H9 (cell line): ENCODE results near the gene SETMAR. TPM values are rescaled to one million over a fixed set of nuclear protein-coding genes. Genes with fewer than 3 reads are reported as not detected.

Source experiments
- DNase-seq: peaks from one replicate; pipeline ENCODE4 v3.0.0-alpha.2; 2017
- H2AFZ ChIP-seq: one replicate; pipeline ENCODE4 v1.6.1; 2013; ENCODE audit warnings: mild to moderate bottlenecking, low read length, control low read depth, moderate library complexity
- H2AK5ac ChIP-seq: 2 replicates; pipeline ENCODE4 v1.6.1; 2013; ENCODE audit warnings: low read length, control low read depth, mixed read lengths; ENCODE audit not compliant: insufficient read length
- H2BK120ac ChIP-seq: one replicate; pipeline ENCODE4 v1.6.1; 2013; ENCODE audit warnings: low read depth, mild to moderate bottlenecking, low read length, control low read depth, inconsistent platforms; ENCODE audit not compliant: poor library complexity, severe bottlenecking
- H2BK12ac ChIP-seq: 2 replicates; pipeline ENCODE4 v1.6.1; 2013; ENCODE audit warnings: low read length, control low read depth, mixed read lengths, low read depth; ENCODE audit not compliant: insufficient read length
- H2BK15ac ChIP-seq: 2 replicates; pipeline ENCODE4 v1.6.1; 2013; ENCODE audit warnings: low read depth, low read length, control low read depth
- H2BK20ac ChIP-seq: one replicate; pipeline ENCODE4 v1.6.1; 2013; ENCODE audit warnings: low read depth, mild to moderate bottlenecking, low read length, control low read depth, inconsistent platforms; ENCODE audit not compliant: poor library complexity, severe bottlenecking
- H2BK5ac ChIP-seq: 2 replicates; pipeline ENCODE4 v1.6.1; 2013; ENCODE audit warnings: low read length, control low read depth, mixed read lengths; ENCODE audit not compliant: insufficient read length
- H3K14ac ChIP-seq: 2 replicates; pipeline ENCODE4 v1.6.1; 2013; ENCODE audit warnings: low read length, control low read depth; ENCODE audit not compliant: insufficient read depth
- H3K18ac ChIP-seq: 2 replicates; pipeline ENCODE4 v1.6.1; 2013; ENCODE audit warnings: low read depth, mild to moderate bottlenecking, mixed read lengths, low read length, control low read depth; ENCODE audit not compliant: insufficient read length
- H3K23ac ChIP-seq: 2 replicates; pipeline ENCODE4 v1.6.1; 2013; ENCODE audit warnings: low read length, control low read depth, mixed read lengths, low read depth; ENCODE audit not compliant: insufficient read length
- H3K23me2 ChIP-seq: 2 replicates; pipeline ENCODE4 v1.6.1; 2013; ENCODE audit warnings: low read depth, mild to moderate bottlenecking, mixed read lengths, low read length, control low read depth; ENCODE audit not compliant: insufficient read length, poor library complexity, severe bottlenecking
- H3K27ac ChIP-seq: 2 replicates; pipeline ENCODE4 v1.5.1; 2013; ENCODE audit warnings: low read length, control low read depth, mixed read lengths, low read depth; ENCODE audit not compliant: insufficient read length
- H3K27me3 ChIP-seq: 2 replicates; pipeline ENCODE4 v1.6.1; 2013; ENCODE audit warnings: low read length, control low read depth, inconsistent platforms; ENCODE audit not compliant: insufficient read depth
- H3K4ac ChIP-seq: 2 replicates; pipeline ENCODE4 v1.6.1; 2013; ENCODE audit warnings: low read depth, mild to moderate bottlenecking, control low read depth, inconsistent platforms, low read length, moderate library complexity
- H3K4me1 ChIP-seq: 2 replicates; pipeline ENCODE4 v1.6.1; 2013; ENCODE audit warnings: low read length, control low read depth, inconsistent platforms; ENCODE audit not compliant: insufficient read depth
- H3K4me2 ChIP-seq: 2 replicates; pipeline ENCODE4 v1.6.1; 2013; ENCODE audit warnings: low read length, control low read depth, mixed read lengths; ENCODE audit not compliant: insufficient read length, insufficient read depth
- H3K56ac ChIP-seq: 2 replicates; pipeline ENCODE4 v1.6.1; 2013; ENCODE audit warnings: low read depth, mild to moderate bottlenecking, mixed read lengths, low read length, control low read depth; ENCODE audit not compliant: insufficient read length
- H3K79me1 ChIP-seq: 2 replicates; pipeline ENCODE4 v1.6.1; 2013; ENCODE audit warnings: low read depth, mild to moderate bottlenecking, moderate library complexity, low read length, control low read depth, inconsistent platforms; ENCODE audit not compliant: insufficient read depth, poor library complexity, severe bottlenecking
- H3K79me2 ChIP-seq: 2 replicates; pipeline ENCODE4 v1.6.1; 2013; ENCODE audit warnings: low read length, control low read depth, inconsistent platforms; ENCODE audit not compliant: insufficient read depth
- H3K9ac ChIP-seq: 2 replicates; pipeline ENCODE4 v1.6.1; 2013; ENCODE audit warnings: low read length, control low read depth, mixed read lengths; ENCODE audit not compliant: insufficient read length; ENCODE audit errors: extremely low read depth
- H3K9me3 ChIP-seq: one replicate; pipeline ENCODE4 v1.6.1; 2013; ENCODE audit warnings: low read depth, low read length, inconsistent platforms; ENCODE audit not compliant: control insufficient read depth
- H3T11ph ChIP-seq: one replicate; pipeline ENCODE4 v1.6.1; 2013; ENCODE audit warnings: mild to moderate bottlenecking, low read length, control low read depth, inconsistent platforms
- H4K20me1 ChIP-seq: one replicate; pipeline ENCODE4 v1.6.1; 2013; ENCODE audit not compliant: control insufficient read depth, insufficient read length, insufficient read depth
- H4K5ac ChIP-seq: 2 replicates; pipeline ENCODE4 v1.6.1; 2013; ENCODE audit warnings: low read depth, mild to moderate bottlenecking, mixed read lengths, low read length, control low read depth; ENCODE audit not compliant: insufficient read length
- H4K8ac ChIP-seq: replicated peaks from 2 replicates; pipeline ENCODE4 v1.6.1; 2013; ENCODE audit warnings: low read length, control low read depth, mixed read lengths, low read depth; ENCODE audit not compliant: insufficient read length
- H4K91ac ChIP-seq: 2 replicates; pipeline ENCODE4 v1.6.1; 2013; ENCODE audit warnings: low read depth, mild to moderate bottlenecking, moderate library complexity, mixed read lengths, low read length, control low read depth; ENCODE audit not compliant: insufficient read length
- H3K27ac Mint-ChIP-seq, 3 experiments: 2 replicates in 2 of 3; 3 replicates in 1 of 3; pipeline ENCODE4 v1.8.0; 2020 to 2021; ENCODE audit warnings: mixed read lengths in 3 of 3, mild to moderate bottlenecking in 1 of 3, moderate library complexity in 1 of 3
- H3K27me3 Mint-ChIP-seq: 2 replicates; pipeline ENCODE4 v1.8.0; 2021; ENCODE audit warnings: low read depth, mild to moderate bottlenecking, moderate library complexity, mixed read lengths
- H3K36me3 Mint-ChIP-seq, 3 experiments: 2 replicates in 2 of 3; 3 replicates in 1 of 3; pipeline ENCODE4 v1.8.0; 2020 to 2021; ENCODE audit warnings: low read depth in 3 of 3, mixed read lengths in 3 of 3; ENCODE audit not compliant: insufficient read depth in 1 of 3
- H3K4me1 Mint-ChIP-seq, 2 experiments: 2 replicates each; pipeline ENCODE4 v1.8.0; 2020; ENCODE audit warnings: mixed read lengths in 2 of 2
- H3K4me3 Mint-ChIP-seq, 2 experiments: 2 replicates in 1 of 2; 3 replicates in 1 of 2; pipeline ENCODE4 v1.8.0; 2020 to 2021; ENCODE audit warnings: mild to moderate bottlenecking in 2 of 2, mixed read lengths in 2 of 2, moderate library complexity in 1 of 2
- H3K9me3 Mint-ChIP-seq, 2 experiments: 2 replicates in 1 of 2; 3 replicates in 1 of 2; pipeline ENCODE4 v1.8.0; 2020; ENCODE audit warnings: mild to moderate bottlenecking in 2 of 2, mixed read lengths in 2 of 2, moderate library complexity in 1 of 2
- CTCF ChIP-seq: fragments of 200-600 bp; sonication (generic); conservative IDR thresholded peaks from 3 replicates; pipeline ENCODE4 v1.8.0; 2021; ENCODE audit warnings: antibody characterized with exemption, mild to moderate bottlenecking
- WGBS: extraction: QIAGEN DNeasy Blood & Tissue Kit; methylation state at CpG from one replicate; pipeline ENCODE4 v1.1.7; 2013; ENCODE audit warnings: missing lambda C conversion rate, low lambda C conversion rate, mixed read lengths; ENCODE audit not compliant: insufficient read length; ENCODE audit errors: extremely low coverage; 5-methylcytosine and 5-hydroxymethylcytosine counted together
- total RNA-seq: library from RNA; stranded (reverse); gene quantifications from 2 replicates; pipeline ENCODE4 v1.2.1, GENCODE V29; 2021

The SETMAR gene
- total RNA-seq, 1 experiment from 2014 or later = 29.1 TPM

DNA sequence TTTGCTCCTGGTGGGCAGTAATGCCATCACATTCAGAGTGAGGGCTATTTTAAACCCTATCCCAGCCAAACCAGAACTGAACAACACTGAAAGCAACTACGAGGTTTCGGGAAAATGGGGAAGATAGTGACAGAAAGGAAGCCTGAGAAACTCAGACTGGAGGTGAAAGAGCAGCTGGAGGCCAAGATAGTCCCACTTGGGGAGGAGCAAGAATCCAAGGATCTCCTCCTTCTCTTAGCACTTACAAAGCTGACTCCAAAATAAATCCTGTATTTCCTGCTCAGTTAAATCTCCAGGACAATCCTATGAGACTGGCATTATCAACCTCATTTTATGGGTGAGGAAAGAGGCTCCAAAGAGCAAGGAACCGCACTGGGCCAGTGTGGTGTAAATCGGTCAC is 14.1 kb upstream of the SETMAR start:
- no peak for TF ChIP-seq CTCF
- Mint-ChIP-seq H3K9me3 (no peaks in the 10 kb centered on the region), H3K4me3 (no peak overlapping the region), H3K27ac (no peak overlapping the region), H3K27me3 (peaks cover 6% of the 10 kb centered on the region; the same call in 1 of the 2 replicates), H3K36me3 (no peaks in the 10 kb centered on the region), H3K4me1 (peaks cover 7 to 19% of the 10 kb centered on the region in 2 experiments)
- Histone ChIP-seq H2BK20ac (no peak overlapping the region), H2AK5ac (no peak overlapping the region), H4K5ac (no peak overlapping the region), H3K27ac (no peak overlapping the region), H2BK15ac (no peak overlapping the region), H3T11ph (no peak overlapping the region), H2BK12ac (no peak overlapping the region), H3K79me1 (no peaks in the 10 kb centered on the region), H3K9ac (no peak overlapping the region), H2BK120ac (no peak overlapping the region), H4K8ac (no peak overlapping the region), H3K23me2 (no peaks in the 10 kb centered on the region), H3K56ac (no peak overlapping the region), H3K79me2 (no peaks in the 10 kb centered on the region), H2BK5ac (no peak overlapping the region), H2AFZ (no peak overlapping the region), H3K4ac (no peak overlapping the region), H3K9me3 (no peaks in the 10 kb centered on the region), H4K20me1 (no peaks in the 10 kb centered on the region), H3K18ac (no peak overlapping the region), H3K4me2 (no peak overlapping the region), H3K27me3 (no peaks in the 10 kb centered on the region), H3K23ac (no peak overlapping the region), H3K14ac (no peak overlapping the region), H3K4me1 (no peaks in the 10 kb centered on the region), H4K91ac (no peak overlapping the region)
- WGBS = no CpG with 5 or more reads among the region's 4 CpGs
- no peak for DNase-seq
